GM12878 (cell line): ENCODE data around the gene LRRC73. TPM values are rescaled to one million over a fixed set of nuclear protein-coding genes. Genes with fewer than 3 reads are reported as not detected.

Experiments used
- ATAC-seq: fragments of 200-7000 bp; cut with Tn5 transposase; 3 replicates; pipeline ENCODE4 v1.9.1; 2020; ENCODE audit warnings: mild to moderate bottlenecking, moderate library complexity
- BruUV-seq: library from RNA; stranded (reverse); fragments of 400-500 nt; replicated peaks from 2 replicates; lab custom pipeline; 2021; lab: Mats Ljungman, UMichigan
- CTCF ChIA-PET: fragments of 300-600 bp; sonication (Branson Sonifier 250); formaldehyde crosslinking; extraction: SDS; loops from one replicate; lab custom pipeline; 2021; ENCODE audit warnings: inconsistent platforms; lab: Yijun Ruan, JAX
- POLR2A ChIA-PET: fragments of 350-600 bp; formaldehyde crosslinking; extraction: SDS; loops from one replicate; lab custom pipeline; 2021; ENCODE audit warnings: inconsistent platforms; lab: Charles Lee
- RAD21 ChIA-PET: fragments of 300-600 bp; sonication (Branson Sonifier 250); formaldehyde crosslinking; loops from one replicate; lab custom pipeline; 2023; ENCODE audit warnings: antibody characterized with exemption; ENCODE audit not compliant: unreplicated experiment; lab: Charles Lee
- SMC1A ChIA-PET: fragments of 300-600 bp; sonication (Branson Sonifier 250); formaldehyde crosslinking; loops from one replicate; lab custom pipeline; 2023; ENCODE audit not compliant: unreplicated experiment, uncharacterized antibody; lab: Charles Lee
- DNase-seq: peaks from one replicate; pipeline ENCODE4 v3.0.0-alpha.2; 2011; ENCODE audit warnings: low read depth, low spot score
- FAIRE-seq: peaks from 3 replicates; lab custom pipeline; 2011; peaks lifted over from hg19 to GRCh38; lab: Jason Lieb, UNC
- H2AFZ ChIP-seq: 2 replicates; pipeline ENCODE4 v1.6.0; 2011; ENCODE audit warnings: low read depth, low read length, control low read depth; ENCODE audit not compliant: control insufficient read depth
- H3K27ac ChIP-seq: 2 replicates; pipeline ENCODE4 v1.5.1; 2011; ENCODE audit warnings: control low read depth; ENCODE audit not compliant: control insufficient read depth, insufficient read depth
- H3K27me3 ChIP-seq, 2 experiments: replicated peaks in 1 of 2; 2 replicates each; pipeline versions ENCODE4 v1.6.0 to v1.6.1; 2011; ENCODE audit warnings: low read length in 1 of 2; ENCODE audit not compliant: control insufficient read depth in 2 of 2, insufficient read depth in 2 of 2
- H3K36me3 ChIP-seq, 2 experiments: 2 replicates each; pipeline ENCODE4 v1.5.1; 2011; ENCODE audit warnings: low read length in 1 of 2; ENCODE audit not compliant: control insufficient read depth in 2 of 2, insufficient read depth in 2 of 2
- H3K4me1 ChIP-seq: 2 replicates; pipeline ENCODE4 v1.6.1; 2011; ENCODE audit warnings: mild to moderate bottlenecking, low read length, moderate library complexity, mixed read lengths; ENCODE audit not compliant: control insufficient read depth, insufficient read depth
- H3K4me2 ChIP-seq: 2 replicates; pipeline ENCODE4 v1.6.0; 2011; ENCODE audit warnings: control low read depth; ENCODE audit not compliant: control insufficient read depth, insufficient read depth
- H3K4me3 ChIP-seq: fragments of 200-600 bp; sonication (generic); 2 replicates; pipeline ENCODE4 v1.5.1; 2016
- H3K79me2 ChIP-seq: 2 replicates; pipeline ENCODE4 v1.6.0; 2011; ENCODE audit warnings: low read length; ENCODE audit not compliant: control insufficient read depth, insufficient read depth
- H3K9ac ChIP-seq: 2 replicates; pipeline ENCODE4 v1.8.0; 2011; ENCODE audit warnings: low read length, control low read depth, mixed read lengths; ENCODE audit not compliant: control insufficient read depth, insufficient read depth
- H3K9me3 ChIP-seq: replicated peaks from 3 replicates; pipeline ENCODE4 v1.5.1; 2011; ENCODE audit warnings: mild to moderate bottlenecking, low read length; ENCODE audit not compliant: control insufficient read depth, insufficient read depth
- H4K20me1 ChIP-seq: 2 replicates; pipeline ENCODE4 v1.6.0; 2011; ENCODE audit not compliant: control insufficient read depth, insufficient read depth
- EED ChIP-seq: sonication (generic); IDR thresholded peaks from 2 replicates; pipeline ENCODE4 v1.6.1; 2016; ENCODE audit warnings: antibody characterized with exemption, low read depth
- IRF4 ChIP-seq: IDR thresholded peaks from 2 replicates; pipeline ENCODE4 v1.6.1; 2011; ENCODE audit warnings: low read depth, low read length
- JUNB ChIP-seq: IDR thresholded peaks from 2 replicates; pipeline ENCODE4 v1.6.1; 2016; ENCODE audit warnings: antibody characterized with exemption, mild to moderate bottlenecking
- NFYB ChIP-seq: IDR thresholded peaks from 2 replicates; pipeline ENCODE4 v1.6.1; 2011; ENCODE audit warnings: low read depth, mild to moderate bottlenecking, low read length, improper control_type of control experiment, moderate library complexity; ENCODE audit not compliant: insufficient read depth
- PAX8 ChIP-seq: fragments of 450-650 bp; IDR thresholded peaks from 2 replicates; pipeline ENCODE4 v1.6.1; 2017; ENCODE audit warnings: mild to moderate bottlenecking, moderate library complexity
- POU2F2 ChIP-seq: IDR thresholded peaks from 3 replicates; pipeline ENCODE4 v1.6.1; 2011; ENCODE audit warnings: low read depth, mild to moderate bottlenecking, low read length, borderline replicate concordance
- RUNX3 ChIP-seq: IDR thresholded peaks from 2 replicates; pipeline ENCODE4 v1.6.1; 2012; ENCODE audit warnings: low read length, inconsistent platforms
- WGBS: methylation state at CpG from one replicate; pipeline ENCODE4 v1.1.6; 2016; ENCODE audit warnings: low lambda C conversion rate; ENCODE audit not compliant: insufficient replicate concordance, insufficient coverage; ENCODE audit errors: missing lambda C conversion rate; 5-methylcytosine and 5-hydroxymethylcytosine counted together
- in situ Hi-C: fragments of 300-500 bp; cut with MboI; formaldehyde crosslinking; loops from 9 replicates; pipeline ENCODE4 v1.14.3; 2018; ENCODE audit warnings: mixed read lengths
- intact Hi-C: fragments of 100-400 bp; cut with micrococcal nuclease; formaldehyde crosslinking; loops from one replicate; pipeline ENCODE4 v1.14.2; 2022; ENCODE audit not compliant: unreplicated experiment
- polyA plus RNA-seq, 11 experiments: library from polyadenylated mRNA; depleted of rRNA in 4 of 11; unstranded in 6 of 11; stranded (reverse) in 5 of 11; fragments of >200 nt; fragmentation: Nextera tagmentation in 4 of 11; fragmentation: Illumina TruSeq in 1 of 11; extraction: Ambion mirVana in 4 of 11; extraction: Trizol in 1 of 11; gene quantifications; 1 replicate in 1 of 11; 2 replicates in 10 of 11; pipeline versions ENCODE4 v1.2.1 to v1.2.3, GENCODE V29; 2011 to 2016; ENCODE audit warnings: inconsistent platforms in 2 of 11, missing spikeins in 2 of 11, low read depth in 1 of 11
- total RNA-seq, 4 experiments: library from RNA; depleted of rRNA in 3 of 4; stranded (reverse); fragments of >200 nt in 3 of 4; fragmentation: Illumina TruSeq in 1 of 4; extraction: Trizol in 1 of 4; gene quantifications; 2 replicates each; pipeline versions ENCODE4 v1.2.1 to v1.2.3, GENCODE V29; 2013 to 2021

LRRC73 gene
- total and polyA plus RNA-seq, 10 of the 15 experiments (the other 5 are each of a cell fraction or from before 2014, with no cell fraction given): 0.13 TPM; not detected in 9

DNA sequence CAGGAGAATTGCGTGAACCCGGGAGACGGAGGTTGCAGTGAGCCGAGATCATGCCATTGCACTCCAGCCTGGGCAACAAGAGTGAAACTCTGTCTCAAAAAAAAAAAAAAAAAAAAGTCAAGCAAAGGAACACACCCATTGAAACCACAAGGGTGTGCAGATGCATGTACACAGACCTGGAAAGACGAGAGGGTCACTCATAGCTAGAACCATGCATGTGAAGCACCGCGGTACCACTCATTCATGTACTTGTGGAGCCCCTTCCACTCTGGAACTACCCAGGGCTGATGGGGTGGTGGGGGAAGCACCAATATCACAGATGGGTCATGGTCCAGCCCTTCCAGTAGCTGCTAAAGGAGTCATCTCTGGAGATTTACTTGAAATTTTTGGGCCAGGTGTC, 40.2 kb downstream of the LRRC73 start:
- ChIA-PET CTCF (interaction anchor here (0.6 to 0.7 kb wide), 3 partner anchors 23 to 233 kb away, joined by 3 to 4 read pairs (median 3); no protein-coding TSS in a partner anchor), SMC1A (no interaction called here), POLR2A (no interaction called here), RAD21 (interaction anchor here (1.4 kb wide), 1 partner anchor 32 kb away, joined by 3 read pairs; no protein-coding TSS in a partner anchor)
- no peaks in the 10 kb centered on the region for H3K79me2 ChIP-seq
- peak; percentile 74 for ATAC-seq
- no peak overlapping the region for H3K4me2 ChIP-seq
- no peak overlapping the region for H2AFZ ChIP-seq
- H4K20me1 ChIP-seq: no peaks in the 10 kb centered on the region
- BruUV-seq: no TSS peak
- no peak for DNase-seq
- no peaks in the 10 kb centered on the region for H3K9me3 ChIP-seq
- H3K4me3 ChIP-seq: no peak overlapping the region
- no peaks in the 10 kb centered on the region for H3K36me3 ChIP-seq
- H3K27ac ChIP-seq: no peak overlapping the region
- in situ Hi-C loops (no loop called here), intact Hi-C loops (no loop called here)
- WGBS: 36% methylated on average over 7 of the region's 7 CpGs
- H3K27me3 ChIP-seq: peaks cover 0 to 2% of the 10 kb centered on the region in 2 experiments; a peak in 1 of 4 replicates
- TF ChIP-seq EED (peak; percentile 47), IRF4 (peak; percentile 73; the same call in 1 of the 2 replicates), POU2F2 (no peak), NFYB (no peak), PAX8 (no peak), RUNX3 (peak; percentile 66), JUNB (peak; percentile 56; the same call in 1 of the 2 replicates)
- FAIRE-seq: no peak
- H3K4me1 ChIP-seq: no peaks in the 10 kb centered on the region
- no peak overlapping the region for H3K9ac ChIP-seq
